ENCODE measurements around the gene ZNF324. TPM values are rescaled to one million over a fixed set of nuclear protein-coding genes. Genes with fewer than 3 reads are reported as not detected.
"Not testable (repeated sequence)": the region's sequence is repeated elsewhere in the genome, so short reads cannot be mapped to it uniquely, and the experiment has no call there.

Gene ZNF324
- total RNA-seq, 1 experiment from 2014 or later = 8.9 TPM

GRCh38 chr19:58499021-58499927 is 32.4 kb downstream of the ZNF324 start:
- peak; percentile 97 for DNase-seq (ENCODE audit: low read depth)

GRCh38 chr19:58500242-58500641 is 33.4 kb downstream of the ZNF324 start:
- DNase-seq (ENCODE audit: low read depth) = no peak

DNA sequence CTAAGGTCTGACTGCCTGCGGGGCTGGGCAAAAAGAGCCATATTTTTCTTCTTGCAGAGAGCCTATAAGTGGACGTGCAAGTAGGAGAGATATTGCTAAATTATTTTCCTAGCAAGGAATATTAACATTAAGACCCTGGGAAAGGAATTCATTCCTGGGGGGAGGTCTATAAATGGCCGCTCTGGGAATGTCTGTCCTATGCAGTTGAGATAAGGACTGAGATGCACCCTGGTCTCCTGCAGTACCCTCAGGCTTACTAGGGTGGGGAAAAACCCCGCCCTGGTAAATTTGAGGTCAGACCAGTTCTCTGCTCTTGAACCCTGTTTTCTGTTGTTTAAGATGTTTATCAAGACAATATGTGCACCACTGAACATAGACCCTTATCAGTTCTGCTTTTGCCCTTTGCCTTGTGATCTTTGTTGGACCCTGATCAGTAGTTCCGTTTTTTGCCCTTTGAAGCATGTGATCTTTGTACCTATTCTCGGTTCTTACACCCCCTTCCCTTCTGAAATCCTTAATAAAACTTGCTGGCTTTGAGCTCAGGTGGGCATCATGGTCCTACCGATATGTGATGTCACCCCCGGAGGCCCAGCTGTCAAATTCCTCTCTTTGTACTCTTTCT is 40.8 kb downstream of the ZNF324 start:
- DNase-seq (ENCODE audit: low read depth) = not testable (repeated sequence)

GRCh38 chr19:58509731-58510083 is 42.8 kb downstream of the ZNF324 start:
- DNase-seq (ENCODE audit: low read depth) = no peak

GRCh38 chr19:58510084-58510862 is 43.4 kb downstream of the ZNF324 start:
- DNase-seq (ENCODE audit: low read depth) = no peak

DNA sequence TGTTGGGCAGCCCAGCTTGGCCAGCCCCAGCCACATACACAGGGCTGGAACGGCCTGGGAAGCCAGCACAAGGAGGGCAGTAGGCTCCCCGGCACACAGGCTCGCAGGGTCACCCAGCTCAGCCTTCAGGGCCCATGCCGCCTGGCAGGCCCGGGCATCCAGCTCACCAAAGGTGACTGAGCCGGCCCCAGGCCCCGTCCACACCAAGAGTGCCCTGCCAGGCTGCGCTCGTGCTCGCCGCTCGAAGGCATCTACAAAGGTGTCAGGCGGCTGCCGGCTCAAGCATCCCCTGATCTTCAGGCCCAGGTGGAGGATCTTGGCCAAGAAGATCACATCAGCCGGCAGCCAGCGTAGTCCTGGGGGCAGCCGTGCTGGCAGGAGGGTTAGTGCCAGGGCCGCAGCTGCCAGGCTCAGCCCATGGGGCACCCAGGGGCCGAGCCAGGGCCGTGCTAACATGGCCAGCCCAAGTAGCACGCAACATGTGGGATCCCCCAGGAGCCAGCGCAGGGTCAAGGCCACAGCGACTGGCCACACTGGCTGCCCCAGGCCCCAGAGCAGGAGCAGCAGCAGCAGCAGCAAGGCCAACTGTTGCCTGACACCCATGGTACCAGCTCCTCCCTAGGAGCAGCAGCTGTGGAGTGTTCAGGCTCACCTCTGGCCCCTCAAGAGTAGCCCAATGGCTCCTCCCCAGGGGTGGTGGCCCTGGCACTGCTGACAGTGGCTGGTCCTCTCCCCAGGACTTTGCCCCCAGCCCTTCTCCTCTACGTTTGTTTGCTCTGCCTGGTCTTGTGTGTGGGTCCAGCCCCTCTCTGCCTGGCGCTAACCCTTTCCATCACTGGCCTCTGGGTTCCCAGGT is 44.7 kb downstream of the ZNF324 start, which contains the start of gene SLC27A5:
Gene SLC27A5 (minus strand): TSS at position 640 of the 856 bp plus-strand sequence. CDS start 37 bp downstream, at position 603.
- DNase-seq (ENCODE audit: low read depth) = no peak

GRCh38 chr19:58513213-58513693 is 46.4 kb downstream of the ZNF324 start:
- no peak for DNase-seq (ENCODE audit: low read depth)

DNA sequence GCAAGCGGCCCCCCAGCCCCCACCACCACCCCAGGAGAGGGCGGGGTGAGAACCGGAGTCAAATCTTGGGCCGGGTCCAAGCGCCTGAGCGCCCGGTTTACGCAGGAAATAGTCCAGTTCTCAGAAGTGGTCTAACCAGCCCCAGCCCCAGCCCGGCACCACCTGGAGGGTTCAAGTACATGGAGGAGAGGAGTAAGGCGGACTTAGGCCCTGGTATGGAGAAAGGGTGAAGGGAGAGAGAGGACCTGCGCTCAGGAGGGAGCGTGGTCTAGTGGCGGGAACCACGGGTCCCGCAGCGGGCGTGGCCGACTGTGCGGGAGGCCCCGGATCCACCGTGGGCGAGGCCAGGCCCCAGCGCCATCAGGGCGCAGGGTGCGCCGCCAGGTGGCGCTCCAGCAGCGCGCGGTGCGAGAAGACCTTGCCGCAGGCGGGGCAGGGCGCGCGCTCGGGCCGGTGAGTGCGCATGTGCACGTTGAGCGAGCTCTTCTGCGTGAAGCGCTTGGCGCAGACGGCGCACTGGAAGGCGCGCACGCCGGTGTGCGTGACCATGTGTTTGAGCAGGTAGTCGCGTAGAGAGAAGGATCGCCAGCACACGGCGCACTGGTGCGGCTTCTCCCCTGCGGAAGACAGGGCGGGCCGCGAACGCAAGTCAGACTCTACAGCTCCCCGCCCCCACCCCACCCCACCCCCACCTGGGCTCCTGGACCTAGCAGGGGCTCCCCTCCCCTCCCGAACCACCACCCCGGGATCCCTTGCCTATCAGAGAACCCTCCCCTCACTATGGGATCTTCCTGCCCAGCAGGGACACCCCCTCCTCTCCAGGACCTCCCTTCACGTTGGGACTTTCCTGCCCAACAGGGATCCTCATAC is 47.0 kb downstream of the ZNF324 start:
- DNase-seq (ENCODE audit: low read depth) = no peak

GRCh38 chr19:58514564-58515022 is 47.7 kb downstream of the ZNF324 start:
- DNase-seq (ENCODE audit: low read depth) = no peak

- DNase-seq (ENCODE audit: low read depth) = no peak
Observed at GRCh38 chr19:58515259-58515658, 48.4 kb downstream of the ZNF324 start.

GRCh38 chr19:58516246-58516836 is 49.5 kb downstream of the ZNF324 start:
- DNase-seq (ENCODE audit: low read depth) = no peak

DNA sequence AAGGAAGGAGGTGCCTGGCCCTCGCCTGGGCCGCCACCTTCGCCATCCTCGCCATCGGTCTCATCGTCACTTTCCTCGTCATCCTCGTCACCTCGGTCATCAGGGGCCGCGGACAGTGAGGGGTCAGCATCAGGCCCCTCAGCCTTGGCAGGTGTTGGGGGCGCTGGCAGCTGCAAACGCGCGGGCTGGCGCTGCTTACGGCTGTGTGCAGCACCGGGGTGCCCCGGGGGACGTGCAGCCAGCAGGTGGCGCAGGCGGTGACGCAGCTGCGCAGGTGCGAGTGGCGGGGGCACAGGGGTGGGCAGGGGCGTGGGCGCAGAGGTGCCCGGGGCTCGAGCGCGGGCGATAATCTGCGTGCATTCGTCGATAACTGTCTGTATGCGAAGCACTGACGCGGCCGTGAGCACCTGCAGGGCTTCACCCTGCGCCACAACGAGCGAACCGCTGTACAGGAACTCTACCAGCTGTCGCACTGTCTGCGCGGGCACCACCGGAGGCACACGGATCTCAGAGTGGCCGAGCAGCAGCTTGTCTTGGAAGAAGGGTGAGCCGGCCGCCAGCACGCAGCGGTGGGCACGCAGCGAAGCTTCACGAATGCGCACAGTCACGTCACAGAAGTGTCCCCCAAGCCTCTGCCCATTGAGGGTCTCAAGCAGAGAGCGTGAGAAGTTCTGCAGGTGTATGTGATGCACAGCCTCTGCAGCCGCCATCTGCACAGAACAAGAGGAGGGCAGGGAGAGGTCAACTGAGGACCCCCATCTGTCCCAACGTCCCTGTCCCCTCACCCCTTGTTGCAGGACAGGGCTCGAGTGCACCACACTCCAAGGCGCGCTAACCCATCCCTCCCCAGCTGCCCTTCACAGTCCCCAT is 50.3 kb downstream of the ZNF324 start:
- DNase-seq (ENCODE audit: low read depth) = no peak

GRCh38 chr19:58518256-58519086 is 51.6 kb downstream of the ZNF324 start:
- no peak for DNase-seq (ENCODE audit: low read depth)

- DNase-seq (ENCODE audit: low read depth) = peak; percentile 75
Observed at GRCh38 chr19:58519087-58519354, 52.1 kb downstream of the ZNF324 start.

- peak; percentile 96 for DNase-seq (ENCODE audit: low read depth)
Observed at GRCh38 chr19:58519355-58520256, 52.7 kb downstream of the ZNF324 start, which contains the start of gene ZBTB45. ZBTB45 (minus strand) TSS chr19:58519810; CDS start chr19:58517673, 2,137 bp downstream.

DNA sequence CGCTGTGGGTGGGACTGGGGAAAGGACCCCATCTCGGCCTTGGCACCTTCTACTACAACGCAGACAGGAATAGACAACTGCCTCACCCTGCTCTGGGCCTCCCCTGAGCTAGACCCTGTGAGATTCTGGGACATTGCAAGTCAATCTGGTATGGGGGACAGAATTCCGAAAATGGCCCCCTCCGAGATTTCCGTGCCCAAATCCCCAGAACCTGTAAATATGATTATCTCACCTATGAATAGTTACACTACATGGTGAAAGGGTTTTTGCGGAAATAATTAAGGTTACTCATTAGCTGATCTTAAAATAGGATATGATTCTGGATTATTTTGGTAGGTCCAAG is 53.3 kb downstream of the ZNF324 start:
- no peak for DNase-seq (ENCODE audit: low read depth)

DNA sequence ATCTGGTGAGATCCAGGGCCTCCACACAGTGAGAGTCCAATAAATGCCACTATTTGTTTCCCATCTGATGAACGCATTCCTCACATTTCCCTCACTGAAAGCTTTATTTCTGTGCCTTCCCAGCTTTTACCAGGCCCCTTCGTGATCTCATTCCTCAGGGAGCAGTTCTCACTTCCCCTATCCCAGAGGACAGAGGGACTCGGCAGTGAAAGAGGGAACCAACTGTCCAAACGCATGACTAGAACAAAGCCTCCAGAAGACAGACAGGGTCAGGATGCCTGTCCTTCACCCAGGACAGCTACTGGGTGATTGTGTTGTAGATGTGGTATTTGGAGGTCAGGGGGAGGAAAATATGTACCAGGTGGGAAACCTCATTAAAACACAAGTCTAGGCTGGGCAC is 54.8 kb downstream of the ZNF324 start:
- DNase-seq (ENCODE audit: low read depth) = no peak
